Measurements from ENCODE around the gene ZNF274.
"Not testable (repeated sequence)": the region's sequence is repeated elsewhere in the genome, so short reads cannot be mapped to it uniquely, and the experiment has no call there.

ZNF274 gene

DNA sequence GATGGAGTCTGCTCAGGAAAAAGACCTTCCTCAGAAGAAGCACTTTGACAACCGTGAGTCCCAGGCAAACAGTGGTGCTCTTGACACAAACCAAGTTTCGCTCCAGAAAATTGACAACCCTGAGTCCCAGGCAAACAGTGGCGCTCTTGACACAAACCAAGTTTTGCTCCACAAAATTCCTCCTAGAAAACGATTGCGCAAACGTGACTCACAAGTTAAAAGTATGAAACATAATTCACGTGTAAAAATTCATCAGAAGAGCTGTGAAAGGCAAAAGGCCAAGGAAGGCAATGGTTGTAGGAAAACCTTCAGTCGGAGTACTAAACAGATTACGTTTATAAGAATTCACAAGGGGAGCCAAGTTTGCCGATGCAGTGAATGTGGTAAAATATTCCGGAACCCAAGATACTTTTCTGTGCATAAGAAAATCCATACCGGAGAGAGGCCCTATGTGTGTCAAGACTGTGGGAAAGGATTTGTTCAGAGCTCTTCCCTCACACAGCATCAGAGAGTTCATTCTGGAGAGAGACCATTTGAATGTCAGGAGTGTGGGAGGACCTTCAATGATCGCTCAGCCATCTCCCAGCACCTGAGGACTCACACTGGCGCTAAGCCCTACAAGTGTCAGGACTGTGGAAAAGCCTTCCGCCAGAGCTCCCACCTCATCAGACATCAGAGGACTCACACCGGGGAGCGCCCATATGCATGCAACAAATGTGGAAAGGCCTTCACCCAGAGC lies 29.6 kb downstream of the ZNF274 start:
- FAIRE-seq (no peak), DNase-seq (ENCODE audit: low spot score) (no peak)

DNA sequence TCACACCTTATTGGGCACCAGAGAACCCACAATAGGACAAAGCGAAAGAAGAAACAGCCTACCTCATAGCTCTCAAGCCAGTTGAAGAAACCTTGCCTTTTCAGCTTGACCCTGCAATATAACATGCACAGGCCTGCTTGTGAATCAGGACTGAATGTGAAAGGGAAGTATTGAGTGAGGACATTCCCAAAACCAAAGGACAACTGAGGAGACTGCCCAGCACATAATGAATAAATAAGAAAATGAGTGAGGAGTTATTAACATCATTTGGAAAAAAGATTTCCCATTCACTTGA lies 30.2 kb downstream of the ZNF274 start:
- FAIRE-seq (no peak), DNase-seq (ENCODE audit: low spot score) (no peak)

- DNase-seq (ENCODE audit: low spot score): no peak
- FAIRE-seq: no peak
Measured at GRCh38 chr19:58217069-58217481, 34.2 kb downstream of the ZNF274 start.

- DNase-seq (ENCODE audit: low spot score) (no peak), FAIRE-seq (no peak)
Measured at GRCh38 chr19:58217607-58218391, 34.9 kb downstream of the ZNF274 start.

- FAIRE-seq (no peak), DNase-seq (ENCODE audit: low spot score) (no peak)
Measured at GRCh38 chr19:58218899-58219298, 36.0 kb downstream of the ZNF274 start.

GRCh38 chr19:58227964-58228584 lies 45.2 kb downstream of the ZNF274 start:
- no peak for DNase-seq (ENCODE audit: low spot score)
- FAIRE-seq: no peak

GRCh38 chr19:58228585-58229254 lies 45.9 kb downstream of the ZNF274 start, which contains the start of gene ZNF544:
Gene ZNF544 (plus strand): TSS chr19:58228914. CDS start chr19:58244024, 15,110 bp downstream.
- DNase-seq (ENCODE audit: low spot score) (peak; percentile 88), FAIRE-seq (no peak)

- DNase-seq (ENCODE audit: low spot score): peak; percentile 58
Measured at GRCh38 chr19:58229255-58229639, 46.4 kb downstream of the ZNF274 start.

DNA sequence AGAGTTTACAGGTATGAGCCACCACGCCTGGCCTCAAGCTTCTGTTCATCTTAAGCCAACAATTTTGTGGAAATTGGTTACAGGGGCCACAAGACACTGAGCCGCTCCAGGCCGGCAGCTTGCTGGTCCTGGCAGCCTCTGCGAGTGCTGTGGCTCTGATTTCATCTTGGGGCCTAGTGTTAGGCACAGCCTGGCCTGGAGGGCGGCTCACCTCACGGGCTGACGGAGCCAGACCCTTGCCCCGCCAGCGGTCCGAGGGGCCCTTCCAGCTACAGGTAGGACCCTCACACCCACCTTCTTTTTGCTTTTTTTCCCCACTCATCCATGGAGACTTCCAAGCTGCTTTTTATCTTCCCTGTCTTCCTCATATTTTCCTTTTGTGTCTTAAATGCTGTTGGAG lies 54.5 kb downstream of the ZNF274 start:
- DNase-seq (ENCODE audit: low spot score) (no peak), FAIRE-seq (no peak)

More at GRCh38 chr19:58229255-58229639, 46.4 kb downstream of the ZNF274 start:
- FAIRE-seq: no peak

- DNase-seq (ENCODE audit: low spot score): no peak
Measured at GRCh38 chr19:58243351-58243750, 60.5 kb downstream of the ZNF274 start.

DNA sequence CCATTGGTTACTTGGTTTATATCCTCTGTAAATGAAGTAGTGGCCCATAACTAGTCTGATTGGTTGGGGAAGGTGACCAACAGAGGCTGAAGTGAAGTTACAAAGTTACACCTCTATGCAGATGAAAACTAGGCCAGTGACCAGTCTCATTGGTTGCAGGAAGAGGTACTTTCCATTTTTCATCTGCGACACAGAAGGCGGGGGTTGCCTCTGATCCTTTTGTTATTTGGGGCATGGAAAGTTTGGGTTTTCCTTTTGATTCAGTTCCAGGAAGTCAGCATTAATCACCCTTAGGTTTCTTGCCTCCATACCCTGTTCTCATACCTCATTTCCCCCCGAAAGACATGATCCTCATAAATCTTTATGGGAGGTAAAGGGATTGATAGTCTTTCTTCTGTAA lies 66.0 kb downstream of the ZNF274 start:
- DNase-seq (ENCODE audit: low spot score) (no peak), FAIRE-seq (no peak)

More at GRCh38 chr19:58243351-58243750, 60.5 kb downstream of the ZNF274 start:
- no peak for FAIRE-seq

DNA sequence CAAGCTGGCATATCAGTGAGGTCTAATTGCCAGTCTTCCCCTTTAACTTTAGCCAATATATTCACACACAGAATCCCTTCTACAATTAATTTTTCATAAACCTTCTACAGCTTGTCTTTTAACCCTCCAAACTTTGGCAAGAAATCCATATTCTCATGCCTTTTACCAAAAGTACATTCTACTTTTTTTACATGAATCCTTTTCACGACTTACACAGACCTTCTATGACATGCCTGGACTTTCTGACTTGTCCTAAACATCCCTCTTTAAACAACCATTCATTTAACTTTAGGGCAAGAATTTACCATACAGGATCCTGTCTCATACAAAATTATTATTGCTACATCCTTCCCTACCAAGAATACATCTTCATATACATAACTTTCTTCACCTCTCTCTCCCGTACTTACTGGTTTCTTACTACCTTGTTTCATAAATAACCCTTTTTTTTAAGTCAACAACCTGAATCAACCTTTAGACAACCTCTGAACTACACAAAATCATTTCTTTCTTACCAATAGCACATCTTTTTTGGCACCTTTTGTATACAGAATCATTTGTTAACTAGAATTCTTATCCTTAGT lies 69.3 kb downstream of the ZNF274 start:
- DNase-seq (ENCODE audit: low spot score) (no peak), FAIRE-seq (no peak)

DNA sequence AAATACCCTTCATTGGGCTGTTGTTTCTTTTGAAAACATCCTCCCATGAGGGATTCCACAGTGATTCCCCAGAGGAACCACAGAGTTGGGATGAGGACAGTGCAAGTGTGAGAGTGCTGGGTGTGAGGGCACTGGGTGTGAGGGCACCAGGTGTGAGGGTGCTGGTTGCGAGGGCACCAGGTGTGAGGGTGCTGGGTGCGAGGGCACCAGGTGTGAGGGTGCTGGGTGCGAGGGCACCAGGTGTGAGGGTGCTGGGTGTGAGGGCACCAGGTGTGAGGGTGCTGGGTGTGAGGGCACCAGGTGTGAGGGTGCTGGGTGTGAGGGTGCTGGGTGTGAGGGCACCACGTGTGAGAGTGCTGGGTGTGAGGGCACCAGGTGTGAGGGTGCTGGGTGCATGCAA lies 75.4 kb downstream of the ZNF274 start:
- not testable (repeated sequence) for FAIRE-seq

DNA sequence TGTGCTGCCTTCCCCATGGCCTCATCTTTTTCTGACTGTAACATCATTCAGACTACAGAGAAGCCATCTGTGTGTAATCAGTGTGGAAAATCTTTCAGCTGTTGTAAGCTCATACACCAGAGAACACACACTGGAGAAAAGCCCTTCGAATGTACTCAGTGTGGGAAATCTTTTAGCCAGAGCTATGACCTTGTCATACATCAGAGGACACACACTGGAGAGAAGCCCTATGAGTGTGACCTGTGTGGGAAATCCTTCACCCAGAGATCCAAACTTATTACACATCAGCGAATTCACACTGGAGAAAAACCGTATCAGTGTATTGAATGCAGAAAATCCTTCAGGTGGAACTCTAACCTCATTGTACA lies 78.7 kb downstream of the ZNF274 start:
- DNase-seq (ENCODE audit: low spot score) (no peak), FAIRE-seq (no peak)

More for the DNA sequence above, 75.4 kb downstream of the ZNF274 start:
- DNase-seq (ENCODE audit: low spot score): not testable (repeated sequence)

GRCh38 chr19:58261968-58262921 lies 79.4 kb downstream of the ZNF274 start:
- DNase-seq (ENCODE audit: low spot score): no peak
- no peak for FAIRE-seq

DNA sequence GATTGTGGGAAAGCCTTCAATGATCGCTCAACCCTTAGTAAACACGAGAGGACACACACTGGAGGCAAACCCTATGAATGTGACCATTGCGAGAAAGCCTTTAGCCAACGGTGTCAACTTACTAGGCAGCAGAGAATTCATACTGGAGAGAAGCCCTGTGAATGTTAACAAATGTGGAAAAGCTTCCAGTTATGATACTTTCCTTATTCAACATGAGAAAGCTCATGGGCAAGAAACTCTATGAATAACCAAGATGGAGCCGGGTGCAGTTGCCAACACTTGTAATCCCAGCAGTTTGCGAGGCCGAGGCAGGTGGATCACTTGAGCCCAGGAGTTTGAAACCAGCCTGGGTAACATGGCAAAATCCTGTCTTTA lies 80.0 kb downstream of the ZNF274 start:
- FAIRE-seq (no peak), DNase-seq (ENCODE audit: low spot score) (no peak)
